ENCODE data around the gene TCHP. TPM values are rescaled to one million over a fixed set of nuclear protein-coding genes. Genes with fewer than 3 reads are reported as not detected.

The TCHP gene
- total RNA-seq, 4 donors from 2014 or later: 5.9 to 23.2 (median 13.8) TPM

GRCh38 chr12:109961201-109961600 is 61.1 kb downstream of the TCHP start:
- no peak for TF ChIP-seq CTCF (IDR thresholded peaks at IDR 0.05; ENCODE audit: low read depth)

DNA sequence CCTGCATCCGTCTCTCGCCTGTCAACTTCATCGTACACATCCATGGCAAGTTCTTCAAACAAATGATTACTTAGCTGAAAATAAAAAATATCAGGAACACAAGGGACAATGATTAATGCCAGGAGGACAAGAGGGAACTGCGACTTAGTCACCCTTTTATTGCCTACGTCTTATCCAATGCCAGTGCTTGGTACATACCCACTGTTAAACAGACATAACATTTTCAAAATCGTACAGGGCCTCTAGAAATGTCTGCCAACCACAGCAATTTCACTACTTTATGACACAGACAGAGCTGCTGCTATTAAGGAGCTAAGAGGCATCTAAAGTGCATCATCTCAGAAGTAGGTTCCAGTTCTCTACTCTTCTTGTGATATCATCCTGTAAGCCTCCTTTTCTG is 61.5 kb downstream of the TCHP start:
- TF ChIP-seq CTCF (IDR thresholded peaks at IDR 0.05; ENCODE audit: low read depth): no peak

DNA sequence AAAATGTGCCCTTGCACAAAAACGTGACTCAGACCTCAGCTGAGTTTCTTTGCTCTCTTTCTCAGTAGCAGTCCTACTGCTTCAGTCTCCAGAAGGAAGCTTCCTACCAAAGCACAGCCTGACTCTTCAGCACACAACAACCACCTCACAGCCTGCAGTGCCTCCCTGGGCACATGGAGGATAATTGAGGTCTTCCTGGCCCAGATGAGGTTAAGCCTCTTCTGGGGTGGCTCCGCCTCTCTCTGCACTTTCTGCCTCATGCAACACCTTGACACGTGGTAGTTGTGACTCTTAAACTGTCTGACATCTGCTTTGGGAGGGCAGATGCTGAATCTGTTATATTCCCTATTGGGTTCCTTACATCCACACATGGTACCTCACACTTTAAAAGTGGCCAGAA is 62.3 kb downstream of the TCHP start:
- TF ChIP-seq CTCF (IDR thresholded peaks at IDR 0.05; ENCODE audit: low read depth): no peak

- TF ChIP-seq CTCF (IDR thresholded peaks at IDR 0.05; ENCODE audit: low read depth): no peak
These were observed 63.3 kb downstream of the TCHP start for GRCh38 chr12:109963330-109963729.

DNA sequence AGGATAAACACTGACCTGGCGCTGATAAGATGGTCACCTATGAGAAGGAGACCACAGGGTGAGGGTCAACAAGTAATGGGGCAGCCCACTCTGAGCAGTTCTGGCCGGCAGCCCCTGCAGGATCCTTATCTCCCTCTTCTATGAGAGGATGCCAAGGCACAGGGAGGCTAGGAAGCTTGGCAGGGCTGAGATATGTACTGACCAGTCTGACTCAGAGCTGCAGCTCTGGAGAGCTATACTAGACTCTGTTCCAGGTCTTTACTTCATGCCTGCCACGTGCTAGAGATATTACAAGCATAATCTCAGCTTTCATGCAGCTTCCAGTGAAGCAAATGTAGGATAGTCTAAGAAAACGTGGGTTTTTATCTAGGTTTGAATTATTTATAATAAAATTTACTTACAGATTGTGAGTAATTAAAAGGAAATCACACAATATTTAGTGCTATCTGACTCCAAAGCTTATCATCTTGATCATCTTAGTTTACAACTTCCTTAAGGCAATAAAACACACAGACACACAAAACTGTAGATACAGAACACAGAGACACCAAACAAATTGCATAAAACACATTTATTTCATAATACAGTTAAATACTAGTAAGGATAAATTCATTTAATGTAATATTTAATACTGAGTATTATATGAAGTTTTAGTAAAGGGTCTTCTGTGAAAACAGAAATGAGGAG is 63.8 kb downstream of the TCHP start:
- TF ChIP-seq CTCF (IDR thresholded peaks at IDR 0.05; ENCODE audit: low read depth): no peak

GRCh38 chr12:109966546-109966945 is 66.5 kb downstream of the TCHP start:
- TF ChIP-seq CTCF (IDR thresholded peaks at IDR 0.05; ENCODE audit: low read depth): no peak

DNA sequence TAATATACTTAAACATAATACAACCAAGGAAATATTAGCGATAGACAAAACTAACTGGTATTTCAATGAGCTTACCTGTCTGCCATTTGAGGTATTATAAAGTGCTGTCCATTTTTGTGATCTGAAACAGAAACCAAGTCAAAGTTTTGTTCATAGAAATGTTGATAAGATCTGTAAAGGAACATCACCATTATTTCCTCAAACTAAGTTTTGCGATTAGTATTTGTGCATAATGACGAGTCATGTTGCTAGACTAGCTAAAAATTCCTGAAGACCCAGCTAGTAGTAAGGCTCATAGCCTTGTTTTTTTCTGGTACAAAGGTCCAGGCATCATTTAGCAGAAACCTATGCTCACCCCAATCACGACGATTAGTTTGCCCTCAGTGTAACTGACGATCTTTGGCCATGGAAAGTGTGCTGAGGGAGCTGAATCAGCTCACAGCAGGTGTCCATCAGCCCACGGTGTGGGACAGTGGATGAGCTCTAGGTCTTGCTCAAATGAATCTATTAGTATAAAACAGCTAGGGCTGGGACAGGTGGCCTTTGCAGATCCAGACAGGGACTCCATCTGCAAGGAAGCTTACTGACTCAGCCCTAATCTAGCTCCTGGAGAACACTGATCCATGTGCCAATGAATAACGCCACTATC is 67.4 kb downstream of the TCHP start:
- TF ChIP-seq CTCF (IDR thresholded peaks at IDR 0.05; ENCODE audit: low read depth): no peak

Small RNAs within 50 kb of the gene (small RNA-seq; reads per million reads assigned to genes)
- not detected for gene RN7SL441P

Other genes with a start within 250 kb of the TCHP start
- gene FAM222A, start 186.4 kb upstream of the TCHP start, total RNA-seq: under 1 TPM in 2 of 4 donors, not detected in 2; 0.49 to 0.75 TPM
- gene TRPV4, start 66.9 kb upstream of the TCHP start, total RNA-seq: 1 to 10 TPM in 3 of 4 donors, under 1 TPM in 1; 0.88 to 1.7 (median 1.2) TPM
- 10 to 100 TPM; 22.2 to 35.9 (median 32.6) TPM for gene GLTP, start 19.7 kb upstream of the TCHP start, total RNA-seq
- 10 to 100 TPM; 41.8 to 66.3 (median 53.5) TPM for gene GIT2, start 96.1 kb downstream of the TCHP start, total RNA-seq
- 10 to 100 TPM; 30.3 to 79.6 (median 44.3) TPM for gene ANKRD13A, start 99.2 kb downstream of the TCHP start, total RNA-seq
- gene C12orf76, start 148.2 kb downstream of the TCHP start, total RNA-seq: 10 to 100 TPM in 2 of 4 donors, 1 to 10 TPM in 2; 7.7 to 21.4 (median 12.4) TPM
- 1 to 10 TPM; 3.4 to 9.2 (median 8.1) TPM for gene IFT81, start 224.1 kb downstream of the TCHP start, total RNA-seq